CD1c-positive myeloid dendritic cell (primary cell): Measurements from ENCODE around the gene CNIH4.
A peak's percentile ranks its signal among the peaks of the same experiment; 100 is the strongest.
"Not testable (repeated sequence)": the region's sequence is repeated elsewhere in the genome, so short reads cannot be mapped to it uniquely, and the experiment has no call there.

Source experiments
- DNase-seq: peaks from one replicate; pipeline ENCODE4 v3.0.0-alpha.2; 2016; ENCODE audit errors: extremely low spot score

The CNIH4 gene

DNA sequence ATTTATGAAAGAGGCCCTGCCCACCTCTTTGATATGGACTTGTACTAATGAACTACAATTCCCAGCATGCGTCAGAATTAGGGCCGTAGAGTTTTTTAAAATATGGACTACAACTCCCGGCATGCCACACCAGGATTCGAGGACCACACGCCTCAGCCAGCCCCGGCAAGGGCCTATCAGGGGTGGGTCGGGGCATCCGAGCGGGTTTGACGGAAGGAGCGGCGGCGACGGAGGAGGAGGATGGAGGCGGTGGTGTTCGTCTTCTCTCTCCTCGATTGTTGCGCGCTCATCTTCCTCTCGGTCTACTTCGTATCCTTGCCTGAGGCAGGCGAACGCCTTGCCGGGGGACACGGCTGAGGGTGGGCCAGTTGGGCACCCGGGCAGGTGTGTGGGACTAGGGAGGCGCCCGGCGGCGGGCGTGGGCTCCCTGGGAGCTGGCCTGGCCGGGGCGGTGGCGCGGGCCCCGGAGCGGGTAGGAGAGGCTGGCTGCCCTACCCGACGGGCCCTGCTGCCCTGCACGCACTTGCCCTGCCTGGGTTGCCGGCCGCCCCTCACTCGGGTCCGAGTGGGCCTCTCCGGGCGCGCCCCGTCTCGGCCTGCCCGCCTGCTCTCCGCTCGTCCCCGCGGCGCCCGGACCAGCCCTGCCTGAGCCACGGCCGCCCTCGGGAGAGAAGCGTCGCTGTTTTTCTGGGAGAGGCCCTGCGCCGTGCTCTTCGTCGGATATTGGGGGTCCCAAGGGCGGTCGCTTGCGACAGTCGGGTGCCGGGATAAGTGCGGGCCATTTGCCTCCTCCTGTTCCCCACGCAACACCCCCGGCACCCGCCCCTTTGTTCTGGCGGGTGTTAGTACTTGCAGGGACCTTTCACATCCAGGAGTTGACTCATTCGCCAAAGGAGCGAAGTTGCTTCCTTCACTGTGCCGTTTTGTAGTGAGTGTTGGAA lies at the start of gene CNIH4:
CNIH4 (plus strand) TSS at position 195 of the 941 bp plus-strand sequence; CDS start at position 241, 46 bp downstream.
- peak; percentile 95 for DNase-seq

DNA sequence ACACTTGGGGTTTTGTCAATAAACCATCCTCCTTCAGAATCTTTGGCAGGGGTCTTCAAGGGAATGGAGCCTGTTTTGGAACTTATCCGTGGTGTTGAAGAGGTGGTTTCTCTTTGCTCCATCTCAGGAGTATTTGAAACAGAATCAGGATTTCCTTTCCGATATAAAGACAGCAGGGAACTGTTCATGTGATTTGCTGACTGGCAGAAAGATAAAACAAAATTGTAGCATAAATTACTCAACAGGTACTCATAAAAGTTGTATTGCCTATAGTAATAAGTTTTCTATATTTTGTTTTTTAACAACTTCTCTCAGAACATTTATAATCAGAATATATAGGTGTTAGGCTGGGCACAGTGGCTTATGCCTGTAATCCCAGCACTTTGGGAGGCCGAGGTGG lies 48.6 kb upstream of the CNIH4 start:
- DNase-seq: no peak

DNA sequence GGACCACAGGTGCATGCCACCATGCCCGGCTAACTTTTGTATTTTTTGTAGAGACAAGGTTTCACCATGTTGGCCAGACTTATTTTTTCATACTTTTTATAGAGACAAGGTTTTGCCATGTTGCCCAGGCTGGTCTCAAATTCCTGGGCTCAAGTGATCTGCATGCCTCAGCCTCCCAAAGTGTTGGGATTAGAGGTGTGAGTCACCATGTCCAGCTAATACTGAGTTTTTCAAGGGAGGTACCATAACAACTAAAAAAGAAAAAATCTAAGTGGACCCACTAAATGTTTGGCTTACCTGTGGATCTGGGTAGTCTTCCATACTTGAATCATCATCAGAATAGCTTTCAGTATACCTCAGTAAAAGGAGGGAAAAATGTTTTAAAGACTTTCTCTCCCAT lies 45.2 kb upstream of the CNIH4 start:
- DNase-seq: not testable (repeated sequence)

DNA sequence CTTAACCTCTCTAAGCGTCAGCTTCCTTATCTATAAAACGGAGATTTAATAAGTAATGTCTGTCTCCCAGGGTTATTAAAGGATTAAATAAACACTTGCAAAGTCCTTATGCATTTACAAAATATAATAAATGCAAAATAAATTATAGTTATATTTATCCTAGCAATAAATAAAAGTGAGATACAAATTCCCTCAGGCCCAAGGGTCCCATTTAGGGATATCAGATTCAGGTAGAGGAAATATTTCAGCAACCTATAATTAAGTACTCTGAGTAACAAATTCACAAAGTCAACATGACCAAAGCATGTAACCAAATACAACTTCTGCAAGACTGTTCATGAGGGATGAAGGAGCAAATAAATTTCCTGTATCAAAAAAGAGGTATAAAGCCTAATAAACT lies 44.7 kb upstream of the CNIH4 start:
- no peak for DNase-seq

DNA sequence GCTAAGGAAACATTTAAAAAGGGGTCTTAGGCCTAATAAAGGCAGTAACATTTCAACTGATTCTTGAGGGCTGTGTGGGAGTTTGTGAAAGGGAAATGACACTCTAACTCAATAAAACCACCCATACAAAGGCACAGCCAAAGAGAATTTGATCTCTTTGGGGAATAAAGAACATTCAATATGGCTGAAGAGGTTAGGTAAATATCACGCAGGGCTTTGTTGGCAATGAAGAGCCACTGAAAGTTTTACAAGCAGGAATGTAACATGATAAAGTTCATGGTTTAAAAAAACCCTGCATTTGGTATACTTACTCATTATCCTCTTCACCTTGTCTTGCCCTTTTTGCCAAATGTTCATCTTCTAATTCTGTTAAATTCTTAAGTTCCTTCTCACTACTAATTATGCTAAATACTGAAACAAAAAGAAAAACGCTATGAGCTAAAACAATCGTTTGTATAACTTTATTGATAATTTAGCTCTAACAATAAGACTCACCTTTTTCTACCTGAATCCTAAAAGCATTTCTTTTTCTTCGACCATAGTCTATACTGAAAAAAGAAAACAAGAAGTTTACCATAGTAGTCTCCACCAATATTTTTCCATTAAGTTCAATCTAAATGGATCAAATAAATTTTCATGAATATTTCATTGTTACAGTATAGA lies 39.2 kb upstream of the CNIH4 start:
- no peak for DNase-seq

DNA sequence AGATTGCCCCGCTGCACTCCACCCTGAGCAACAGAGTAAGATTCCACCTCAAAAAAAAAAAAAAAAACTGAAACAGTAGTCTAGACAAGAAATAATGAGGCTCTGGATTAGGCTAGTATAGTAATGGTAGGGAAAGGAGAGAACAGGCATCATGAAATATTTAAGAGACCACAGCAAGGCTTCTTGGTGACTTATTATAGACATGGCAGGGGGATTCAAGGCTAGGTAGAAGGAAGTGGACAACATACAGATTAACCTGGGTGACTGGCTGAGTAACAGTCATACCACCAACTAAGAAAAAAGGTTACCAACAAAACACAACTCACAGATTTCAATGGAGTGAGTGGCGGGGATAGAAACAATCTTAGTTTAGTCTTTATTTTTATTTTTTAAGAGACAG lies 35.0 kb upstream of the CNIH4 start:
- no peak for DNase-seq

DNA sequence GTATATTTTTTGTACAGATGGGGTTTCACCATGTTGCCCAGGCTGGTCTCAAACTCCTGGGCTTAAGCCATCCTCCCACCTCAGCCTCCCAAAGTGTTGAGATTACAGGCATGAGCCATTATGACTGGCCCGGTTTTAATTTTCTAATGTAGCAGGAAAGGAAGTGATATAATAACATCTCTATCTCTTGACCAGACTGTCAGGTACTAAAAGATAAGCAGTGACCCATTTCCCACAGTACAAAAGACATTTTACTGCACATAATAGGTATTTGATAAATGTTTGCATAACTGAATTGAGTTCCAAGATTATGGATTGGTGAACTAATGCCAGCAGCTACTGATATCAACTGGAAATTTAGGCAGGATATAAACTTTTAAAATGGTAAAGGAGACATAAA lies 30.7 kb upstream of the CNIH4 start:
- no peak for DNase-seq

DNA sequence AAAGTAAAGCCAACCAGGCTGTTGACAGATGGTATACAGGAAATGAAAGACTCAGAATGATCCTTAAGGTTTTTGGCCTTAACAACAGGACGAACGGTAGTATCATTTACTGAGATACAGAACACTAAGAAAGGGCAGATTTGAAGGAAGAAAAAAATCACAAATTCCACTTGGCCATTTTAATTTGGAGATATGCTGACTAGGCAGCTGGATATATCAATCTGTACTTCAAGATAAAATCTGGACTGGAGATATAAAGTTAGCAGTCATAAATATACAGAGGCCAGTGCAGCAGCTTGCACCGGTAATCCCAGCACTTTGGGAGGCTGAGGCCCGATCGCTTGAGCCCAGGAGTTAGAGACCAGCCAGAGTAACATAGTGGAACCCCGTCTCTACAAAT lies 28.0 kb upstream of the CNIH4 start:
- DNase-seq: no peak

DNA sequence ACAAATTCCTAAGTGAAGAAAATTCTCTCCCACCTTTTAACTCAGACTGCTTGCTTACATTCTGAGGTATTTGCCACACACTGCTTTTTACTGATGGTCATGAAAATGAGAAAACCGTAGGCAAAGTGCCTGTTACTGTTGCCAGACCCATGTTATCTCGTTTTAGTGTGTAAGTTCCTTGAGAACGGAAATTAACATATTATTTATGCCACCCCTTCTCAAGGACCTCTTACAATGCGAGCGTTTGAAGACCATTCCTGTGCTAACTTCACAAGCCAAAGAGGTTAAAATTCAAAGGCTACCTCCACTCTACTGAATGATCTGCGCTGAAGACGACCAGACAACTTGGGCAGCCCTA lies 27.2 kb upstream of the CNIH4 start:
- no peak for DNase-seq

DNA sequence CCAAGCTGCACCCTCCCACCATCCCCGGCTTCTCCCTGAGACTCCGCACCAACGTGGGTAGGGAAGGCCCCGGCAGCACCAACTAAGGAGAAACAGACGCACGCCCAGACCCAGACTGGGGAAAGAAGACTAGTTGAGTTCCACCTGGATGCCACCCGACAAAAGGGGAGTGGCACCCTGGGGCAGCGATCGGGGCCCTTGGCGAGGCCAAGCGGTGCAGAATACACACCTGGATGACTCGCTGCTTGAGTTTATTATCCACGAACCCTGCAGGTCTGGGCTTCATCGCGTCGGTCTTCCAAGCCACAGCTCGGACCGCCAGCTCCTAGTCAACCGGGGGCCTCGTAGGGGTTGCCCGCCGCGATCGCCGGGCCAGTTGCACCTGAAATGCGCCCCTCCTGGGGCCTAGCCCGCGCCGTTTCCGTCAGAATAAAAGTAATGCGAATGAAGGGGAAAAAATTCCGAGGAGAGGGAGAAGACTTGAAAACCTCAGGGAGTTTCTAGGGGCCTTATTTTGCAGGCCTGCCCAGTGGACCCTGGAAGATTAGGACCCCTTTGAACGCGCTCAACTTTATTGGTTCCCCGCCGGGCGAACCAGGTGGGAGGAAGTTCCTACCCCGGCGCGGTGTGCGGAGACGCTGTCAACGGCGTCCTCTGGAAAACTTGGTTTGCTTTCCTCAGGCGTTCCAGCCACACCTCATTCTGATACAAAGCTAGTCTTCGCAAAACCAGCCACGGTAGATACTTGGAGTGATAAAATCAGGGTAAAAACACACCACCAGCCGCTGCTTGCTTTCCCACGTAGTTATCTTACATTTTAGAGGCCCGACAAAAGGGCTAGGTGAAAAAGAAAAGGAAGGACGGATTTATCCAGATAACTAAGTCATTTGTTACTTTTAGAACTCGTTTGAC lies 26.6 kb upstream of the CNIH4 start, which contains the start of gene NVL:
NVL (minus strand) TSS at position 331 of the 912 bp plus-strand sequence; CDS start at position 286, 45 bp downstream.
- peak; percentile 88 for DNase-seq

DNA sequence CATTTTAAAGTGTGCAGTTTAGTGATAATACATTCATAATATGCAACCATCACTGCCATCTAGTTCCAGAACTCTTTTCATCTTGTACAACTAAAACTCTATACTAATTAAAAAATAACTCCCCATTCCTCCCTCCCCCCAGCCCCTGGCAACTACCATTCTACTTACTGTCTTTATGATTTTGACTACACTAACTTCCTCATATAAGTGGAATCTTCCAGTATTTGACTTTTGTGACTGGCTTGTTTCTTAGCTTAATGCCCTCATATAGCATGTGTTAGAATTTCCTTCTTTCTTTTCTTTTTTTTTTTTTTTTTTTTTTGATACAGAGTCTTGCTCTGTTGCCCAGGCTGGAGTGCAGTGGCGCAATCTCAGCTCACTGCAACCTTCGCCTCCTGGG lies 25.4 kb upstream of the CNIH4 start:
- no peak for DNase-seq

DNA sequence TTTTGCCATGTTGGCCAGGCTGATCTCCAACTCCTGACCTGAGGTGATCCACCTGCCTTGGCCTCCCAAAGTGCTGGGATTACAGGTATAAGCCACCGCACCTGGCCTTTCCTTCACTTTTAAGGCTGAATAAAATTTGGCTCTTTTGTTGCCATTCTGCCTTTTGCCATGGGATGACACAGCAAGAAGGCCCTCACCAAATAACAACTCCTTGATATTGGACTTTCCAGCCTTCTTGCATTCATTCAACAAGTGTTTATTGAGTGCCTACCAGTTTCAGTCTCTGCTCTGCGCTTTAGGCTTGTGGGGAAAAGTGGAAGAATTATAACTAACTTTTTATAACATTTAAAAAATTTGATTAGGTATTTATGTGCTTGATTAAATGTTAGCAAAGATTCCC lies 24.9 kb upstream of the CNIH4 start:
- no peak for DNase-seq

DNA sequence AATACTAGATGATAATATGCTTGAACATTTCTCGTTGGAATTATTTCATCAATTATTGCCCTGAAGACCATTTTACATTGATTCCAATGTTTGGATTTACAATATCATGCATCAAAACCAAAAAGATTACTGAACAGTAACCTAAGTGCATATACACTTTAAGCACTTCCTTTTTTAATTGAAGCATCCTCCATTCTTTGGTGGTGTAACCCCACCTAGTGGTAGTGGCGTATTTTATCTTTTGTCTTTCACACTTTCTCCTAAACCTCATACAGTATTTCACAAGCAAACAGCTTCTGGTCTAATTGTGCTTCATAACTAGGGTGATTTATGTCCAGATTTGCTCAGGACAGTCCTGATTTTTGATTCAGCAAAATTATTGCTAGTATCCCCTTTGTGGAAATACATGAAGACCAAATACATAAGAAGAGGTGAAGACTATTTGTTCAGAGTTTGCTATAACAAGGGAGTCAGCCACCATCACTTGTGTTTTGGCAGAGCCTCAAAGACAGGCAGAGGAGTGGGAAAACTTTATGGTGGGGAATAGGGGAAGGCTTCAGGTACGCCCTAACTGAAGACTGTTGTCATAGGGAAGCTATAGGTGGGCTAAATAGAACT lies 23.3 kb upstream of the CNIH4 start:
- DNase-seq: peak; percentile 85

DNA sequence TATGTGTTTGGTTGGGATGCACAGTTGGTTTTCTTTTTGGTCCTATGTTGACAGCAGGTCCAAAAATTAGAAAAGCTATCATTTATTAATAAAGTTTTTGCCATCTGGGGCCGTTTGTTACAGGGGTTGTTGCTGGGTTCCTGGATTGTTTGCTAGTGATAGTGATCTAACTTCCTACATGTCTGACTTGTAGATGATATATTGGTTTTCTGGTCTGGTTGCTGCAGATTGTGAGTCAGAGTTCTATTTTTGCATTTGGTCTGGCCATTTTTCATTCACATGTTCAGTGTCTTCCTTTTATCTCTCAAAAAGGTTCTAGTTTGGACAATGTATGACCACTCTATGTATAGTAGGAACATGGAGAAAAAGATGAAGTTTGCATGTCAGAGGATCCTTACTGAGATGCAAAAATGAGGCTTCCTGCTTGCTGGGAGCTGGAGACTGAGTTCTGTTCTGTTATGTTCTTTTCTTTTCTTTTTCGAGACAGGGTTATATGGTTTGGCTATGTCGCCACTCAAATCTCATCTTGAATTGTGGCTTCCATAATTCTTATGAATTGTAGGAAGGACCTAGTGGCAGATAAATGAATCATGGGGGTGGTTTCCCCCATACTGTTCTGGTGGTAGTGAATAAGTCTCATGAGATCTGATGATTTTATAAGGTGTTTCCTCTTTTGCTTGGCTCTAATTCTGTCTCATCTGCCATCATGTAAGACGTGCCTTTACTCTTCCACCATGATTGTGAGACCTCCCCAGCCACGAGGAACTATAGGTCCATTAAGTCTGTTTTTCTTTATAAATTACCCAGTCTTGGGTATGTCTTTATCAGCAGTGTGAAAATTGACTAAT lies 22.5 kb upstream of the CNIH4 start:
- peak; percentile 44 for DNase-seq

DNA sequence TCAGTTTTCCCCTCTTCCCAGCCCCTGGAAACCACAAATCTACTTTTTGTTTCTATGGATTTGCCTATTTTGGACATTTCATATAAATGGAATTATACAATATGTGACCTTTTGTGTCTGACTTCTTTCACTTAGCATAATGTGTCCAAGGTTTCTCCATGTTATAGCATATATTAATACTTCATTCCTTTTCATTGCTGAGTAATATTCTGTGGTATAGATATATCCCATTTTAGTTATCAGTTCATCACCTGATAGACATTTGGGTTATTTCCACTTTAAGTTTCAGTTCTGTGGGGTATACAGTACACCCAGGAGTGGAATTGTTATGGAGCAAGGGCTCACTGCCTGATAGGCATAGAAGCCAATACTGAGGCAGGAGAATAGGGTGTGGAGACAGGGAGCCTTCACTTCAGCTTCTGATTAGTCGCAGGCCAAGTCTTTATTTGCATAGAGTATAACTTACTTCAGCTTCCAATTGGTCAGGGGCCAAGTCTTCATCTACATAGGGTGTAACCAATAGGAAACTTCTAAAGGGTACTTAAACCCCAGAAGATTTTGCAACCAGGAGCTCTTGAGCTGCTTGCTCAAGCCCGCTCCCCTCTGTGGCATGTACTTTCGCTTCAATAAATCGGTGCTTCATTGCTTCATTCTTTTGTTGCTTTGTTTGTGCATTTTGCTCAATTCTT lies 18.4 kb upstream of the CNIH4 start:
- no peak for DNase-seq

DNA sequence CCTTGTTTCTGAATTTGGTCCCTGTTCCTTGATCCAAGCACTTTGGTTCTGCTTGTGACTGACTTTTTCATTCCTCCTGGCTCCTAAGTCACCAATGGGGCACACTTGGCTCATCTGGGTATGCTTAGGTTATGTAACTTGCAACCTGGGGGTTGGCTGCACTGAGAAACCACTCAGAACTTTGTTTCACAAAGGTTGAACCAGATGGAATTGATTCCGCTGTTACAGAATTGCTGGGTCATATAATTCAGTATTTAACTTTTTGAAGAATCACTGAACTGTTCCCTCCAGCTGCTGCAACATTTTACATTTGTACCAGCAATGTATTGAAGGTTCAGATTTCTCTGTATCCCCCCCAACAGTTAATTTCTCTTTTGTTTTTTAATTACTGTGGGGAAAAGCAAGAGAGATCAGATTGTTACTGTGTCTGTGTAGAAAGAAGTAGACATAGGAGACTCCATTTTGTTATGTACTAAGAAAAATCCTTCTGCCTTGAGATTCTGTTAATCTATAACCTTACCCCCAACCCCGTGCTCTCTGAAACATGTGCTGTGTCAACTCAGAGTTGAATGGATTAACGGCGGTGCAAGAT lies 17.1 kb upstream of the CNIH4 start:
- DNase-seq: no peak

DNA sequence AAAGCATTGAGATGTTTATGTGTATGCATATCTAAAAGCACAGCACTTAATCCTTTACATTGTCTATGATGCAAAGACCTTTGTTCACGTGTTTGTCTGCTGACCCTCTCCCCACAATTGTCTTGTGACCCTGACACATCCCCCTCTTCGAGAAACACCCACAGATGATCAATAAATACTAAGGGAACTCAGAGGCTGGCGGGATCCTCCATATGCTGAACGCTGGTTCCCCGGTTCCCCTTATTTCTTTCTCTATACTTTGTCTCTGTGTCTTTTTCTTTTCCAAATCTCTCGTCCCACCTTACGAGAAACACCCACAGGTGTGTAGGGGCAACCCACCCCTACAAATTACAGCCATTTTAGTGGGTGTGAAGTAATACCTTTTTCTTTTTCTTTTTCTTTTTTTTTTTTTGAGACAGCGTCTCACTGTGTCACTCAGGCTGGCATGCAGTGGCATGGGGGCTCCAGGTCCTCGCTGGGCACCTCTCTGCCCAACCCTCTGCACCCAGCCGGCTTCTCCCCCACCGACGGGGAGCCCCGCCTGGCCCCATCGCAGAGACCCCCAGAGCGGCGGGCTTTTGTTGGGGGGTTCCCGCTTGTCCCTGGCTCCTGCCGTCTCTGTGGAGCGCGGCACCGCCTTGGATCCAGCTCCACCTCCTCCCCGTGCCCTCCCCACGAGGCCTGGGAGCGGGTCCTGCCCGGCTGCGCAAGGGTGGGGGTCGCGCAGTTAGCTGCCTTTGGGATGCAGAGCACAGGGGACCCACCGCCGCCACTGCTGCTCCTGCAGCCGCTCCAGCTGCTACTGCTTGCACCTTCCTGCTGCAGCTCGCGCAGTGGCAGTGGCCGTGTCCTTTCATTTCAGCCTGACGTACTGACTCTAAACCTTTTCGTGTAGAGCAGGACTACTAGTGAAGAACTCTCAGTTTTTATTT lies 16.0 kb upstream of the CNIH4 start:
- DNase-seq: peak; percentile 10

DNA sequence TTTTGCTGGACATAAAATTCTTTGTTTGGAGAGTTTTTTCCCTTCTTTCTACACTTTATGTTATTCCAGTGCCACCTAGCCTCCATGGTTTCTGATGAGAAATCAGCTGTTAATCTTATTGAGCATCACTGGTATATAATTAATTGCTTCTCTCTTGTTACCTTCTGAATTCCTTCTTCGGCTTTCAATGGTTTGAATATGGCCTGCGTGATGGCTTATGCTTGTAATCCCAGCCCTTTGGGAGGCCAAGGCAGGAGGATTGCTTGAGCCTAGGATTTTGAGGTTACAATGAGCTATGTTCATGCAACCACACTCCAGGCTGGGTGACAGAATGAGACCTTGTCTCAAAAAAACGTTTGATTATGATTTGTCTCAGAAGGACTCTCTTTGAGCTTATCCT lies 13.0 kb upstream of the CNIH4 start:
- DNase-seq: no peak

DNA sequence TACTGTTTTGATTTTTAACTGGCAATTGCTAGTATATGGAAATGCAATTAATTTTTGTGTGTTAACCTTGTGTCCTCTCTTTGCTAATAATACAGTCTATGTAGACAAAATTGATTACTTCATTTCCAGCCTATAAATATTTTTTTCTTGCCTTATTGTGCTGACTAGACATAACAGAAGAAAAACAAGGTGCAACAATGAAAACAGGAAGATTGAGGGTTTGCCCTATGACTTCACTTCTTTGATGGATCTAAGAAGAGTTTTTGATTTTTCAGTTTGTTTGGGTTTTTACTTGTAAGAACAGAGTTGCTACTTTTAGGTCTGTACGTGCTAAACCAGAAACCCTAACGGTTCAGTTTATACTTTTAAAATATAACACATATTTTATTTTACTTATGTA lies 8.5 kb upstream of the CNIH4 start:
- DNase-seq: no peak
